Measurements from ENCODE around the gene ZNF841.

ZNF841 gene

GRCh38 chr19:52138278-52138982 lies 42.9 kb upstream of the ZNF841 start:
- peak overlapping the region; percentile 71 for H3K4me3 ChIP-seq
- TF ChIP-seq CTCF (IDR thresholded peaks at IDR 0.05), result no peak
- DNase-seq (ENCODE audit: low spot score), result no peak
- H3K27ac ChIP-seq, result peak overlapping the region; percentile 82 to 89

GRCh38 chr19:52120286-52120685 lies 24.7 kb upstream of the ZNF841 start:
- DNase-seq (ENCODE audit: low spot score), result no peak
- H3K27ac ChIP-seq, result no peak overlapping the region
- TF ChIP-seq CTCF (IDR thresholded peaks at IDR 0.05), result no peak
- no peak overlapping the region for H3K4me3 ChIP-seq

GRCh38 chr19:52115526-52116053 lies 20.0 kb upstream of the ZNF841 start:
- DNase-seq (ENCODE audit: low spot score), result no peak
- no peak overlapping the region for H3K27ac ChIP-seq
- peak overlapping the region; percentile 44 for H3K4me3 ChIP-seq
- TF ChIP-seq CTCF (IDR thresholded peaks at IDR 0.05), result no peak

- TF ChIP-seq CTCF (IDR thresholded peaks at IDR 0.05), result no peak
- Histone ChIP-seq H3K27ac (no peak overlapping the region), H3K4me3 (peak overlapping the region; percentile 44)
- DNase-seq (ENCODE audit: low spot score), result no peak
Measured at GRCh38 chr19:52114691-52115090, 19.1 kb upstream of the ZNF841 start.

GRCh38 chr19:52112624-52113023 lies 17.1 kb upstream of the ZNF841 start:
- Histone ChIP-seq H3K4me3 (no peak overlapping the region), H3K27ac (no peak overlapping the region)
- TF ChIP-seq CTCF (IDR thresholded peaks at IDR 0.05), result no peak
- no peak for DNase-seq (ENCODE audit: low spot score)

GRCh38 chr19:52110780-52111179 lies 15.2 kb upstream of the ZNF841 start:
- Histone ChIP-seq H3K27ac (no peak overlapping the region), H3K4me3 (no peak overlapping the region)
- TF ChIP-seq CTCF (IDR thresholded peaks at IDR 0.05), result no peak
- DNase-seq (ENCODE audit: low spot score), result no peak

GRCh38 chr19:52102782-52103181 lies 7.2 kb upstream of the ZNF841 start:
- no peak for DNase-seq (ENCODE audit: low spot score)
- no peak for TF ChIP-seq CTCF (IDR thresholded peaks at IDR 0.05)
- Histone ChIP-seq H3K27ac (no peak overlapping the region), H3K4me3 (no peak overlapping the region)
